GM12801 (cell line): ENCODE data around the gene LCP2.

ENCODE experiments used
- CTCF ChIP-seq: IDR thresholded peaks from one replicate; pipeline ENCODE4 v1.5.1; 2011; ENCODE audit warnings: control low read depth; ENCODE audit not compliant: insufficient read length; ENCODE audit errors: extremely low read depth

Gene LCP2

GRCh38 chr5:170308686-170309085 lies 11.1 kb upstream of the LCP2 start:
- TF ChIP-seq CTCF, result no peak

GRCh38 chr5:170307575-170308465 lies 10.2 kb upstream of the LCP2 start:
- no peak for TF ChIP-seq CTCF

- TF ChIP-seq CTCF, result no peak
These were observed 8.8 kb upstream of the LCP2 start for GRCh38 chr5:170306381-170306831.

GRCh38 chr5:170305646-170306025 lies 8.1 kb upstream of the LCP2 start:
- no peak for TF ChIP-seq CTCF

- TF ChIP-seq CTCF, result no peak
These were observed 7.6 kb upstream of the LCP2 start for GRCh38 chr5:170305016-170305645.

GRCh38 chr5:170303549-170303948 lies 6.0 kb upstream of the LCP2 start:
- no peak for TF ChIP-seq CTCF

GRCh38 chr5:170302653-170303501 lies 5.3 kb upstream of the LCP2 start:
- TF ChIP-seq CTCF, result no peak
